Ureter (tissue), 1 donor: Measurements from ENCODE around the gene FCHO1. TPM values are rescaled to one million over a fixed set of nuclear protein-coding genes. Genes with fewer than 3 reads are reported as not detected.

Source experiments
- DNase-seq: peaks from one replicate; pipeline ENCODE4 v3.0.0-alpha.2; 2020; ENCODE audit warnings: low spot score
- total RNA-seq: library from RNA; stranded (reverse); gene quantifications from one replicate; pipeline ENCODE4 v1.2.4, GENCODE V29; 2023
- donor health status: DM: yes; HTN: yes; CAD: no.

Gene FCHO1
- total RNA-seq, 1 donor from 2014 or later, result 4.8 TPM

GRCh38 chr19:17735410-17735809, 15.9 kb upstream of the FCHO1 start:
- DNase-seq, result no peak

GRCh38 chr19:17737690-17738153, 13.6 kb upstream of the FCHO1 start:
- DNase-seq, result no peak

GRCh38 chr19:17739121-17739875, 12.0 kb upstream of the FCHO1 start:
- no peak for DNase-seq

GRCh38 chr19:17741456-17741855, 9.8 kb upstream of the FCHO1 start:
- DNase-seq, result no peak

- no peak for DNase-seq
Measured at GRCh38 chr19:17743874-17744580, 7.2 kb upstream of the FCHO1 start.

GRCh38 chr19:17747205-17748098, 3.8 kb upstream of the FCHO1 start:
- peak; percentile 92 for DNase-seq

GRCh38 chr19:17748884-17749638, 2.2 kb upstream of the FCHO1 start:
- DNase-seq, result no peak

GRCh38 chr19:17749912-17750317, 1.4 kb upstream of the FCHO1 start:
- DNase-seq, result no peak

- DNase-seq, result no peak
Measured at GRCh38 chr19:17751912-17752273, 616 bp downstream of the FCHO1 start.

- no peak for DNase-seq
Measured at GRCh38 chr19:17752865-17753639, 1.8 kb downstream of the FCHO1 start.

- DNase-seq, result no peak
Measured at GRCh38 chr19:17753976-17754375, 2.7 kb downstream of the FCHO1 start.

GRCh38 chr19:17754634-17755442, 3.6 kb downstream of the FCHO1 start:
- no peak for DNase-seq

GRCh38 chr19:17755443-17755890, 4.2 kb downstream of the FCHO1 start:
- no peak for DNase-seq

GRCh38 chr19:17755977-17756670, 4.8 kb downstream of the FCHO1 start:
- no peak for DNase-seq

GRCh38 chr19:17757125-17757524, 5.8 kb downstream of the FCHO1 start:
- DNase-seq, result peak; percentile 70

GRCh38 chr19:17758515-17758914, 7.2 kb downstream of the FCHO1 start:
- no peak for DNase-seq

GRCh38 chr19:17761148-17761547, 9.9 kb downstream of the FCHO1 start:
- DNase-seq, result no peak

- DNase-seq, result no peak
Measured at GRCh38 chr19:17762505-17763229, 11.4 kb downstream of the FCHO1 start.
